B cell (primary cell): Measurements from ENCODE around the gene CYP26A1. TPM values are rescaled to one million over a fixed set of nuclear protein-coding genes. Genes with fewer than 3 reads are reported as not detected.

ENCODE experiments used
- ATAC-seq: fragments of 200-7000 bp; cut with Tn5 transposase; one replicate; pipeline ENCODE4 v1.10.0; 2021; ENCODE audit warnings: low read depth, mild to moderate bottlenecking, moderate number of reproducible peaks, moderate library complexity
- CTCF ChIA-PET: fragments of 350-600 bp; sonication (Branson Sonifier 250); formaldehyde crosslinking; loops from one replicate; lab custom pipeline; 2021; ENCODE audit warnings: antibody characterized with exemption, inconsistent platforms; lab: Charles Lee
- POLR2A ChIA-PET: fragments of 350-600 bp; sonication (Branson Sonifier 250); formaldehyde crosslinking; loops from one replicate; lab custom pipeline; 2021; ENCODE audit warnings: antibody characterized with exemption; lab: Charles Lee
- DNase-seq: peaks from one replicate; pipeline ENCODE4 v3.0.0; 2013
- H2AFZ ChIP-seq: 2 replicates; pipeline ENCODE4 v1.6.1; 2012; ENCODE audit warnings: mild to moderate bottlenecking, low read depth, low read length; ENCODE audit not compliant: insufficient read depth, poor library complexity, severe bottlenecking
- H3K27ac ChIP-seq, 2 donors: 1 replicate in 1 of 2; 2 replicates in 1 of 2; pipeline ENCODE4 v1.5.1; 2012 to 2013; ENCODE audit warnings: low read length in 2 of 2, mild to moderate bottlenecking in 2 of 2, moderate library complexity in 1 of 2
- H3K27me3 ChIP-seq, 4 experiments: fragments of 200-600 bp in 1 of 4; sonication (generic) in 1 of 4; replicated peaks in 1 of 4; 1 replicate in 2 of 4; 2 replicates in 2 of 4; pipeline versions ENCODE4 v1.6.1 to v1.7.0; 2013 to 2016; ENCODE audit warnings: low read length in 3 of 4, mild to moderate bottlenecking in 2 of 4, mixed read lengths in 1 of 4, moderate library complexity in 1 of 4; ENCODE audit not compliant: insufficient read depth in 4 of 4, control insufficient read depth in 3 of 4; ENCODE audit errors: control extremely low read depth in 1 of 4
- H3K36me3 ChIP-seq, 2 experiments: replicated peaks in 1 of 2; 1 replicate in 1 of 2; 2 replicates in 1 of 2; pipeline versions ENCODE4 v1.6.1 to v1.7.1; 2013; ENCODE audit warnings: low read length in 1 of 2; ENCODE audit not compliant: insufficient read depth in 2 of 2, control insufficient read depth in 1 of 2; ENCODE audit errors: control extremely low read depth in 1 of 2, extremely low read depth in 1 of 2
- H3K4me1 ChIP-seq, 2 donors: fragments of 200-600 bp in 1 of 2; sonication (generic) in 1 of 2; 1 replicate in 1 of 2; 2 replicates in 1 of 2; pipeline versions ENCODE4 v1.5.1 to v1.6.1; 2013 to 2017; ENCODE audit warnings: low read length in 2 of 2; ENCODE audit not compliant: control insufficient read depth in 2 of 2, insufficient read depth in 2 of 2
- H3K4me2 ChIP-seq: replicated peaks from 2 replicates; pipeline ENCODE3; 2012; ENCODE audit warnings: mild to moderate bottlenecking, low read depth, low read length; ENCODE audit not compliant: poor library complexity, severe bottlenecking
- H3K4me3 ChIP-seq, 5 experiments: fragments of 200-600 bp in 1 of 5; sonication (generic) in 1 of 5; 1 replicate in 3 of 5; 2 replicates in 2 of 5; pipeline versions ENCODE4 v1.5.1 to v1.7.0; 2011 to 2016; ENCODE audit warnings: low read length in 4 of 5, mild to moderate bottlenecking in 4 of 5, low read depth in 2 of 5, control low read depth in 1 of 5, moderate library complexity in 1 of 5; ENCODE audit not compliant: insufficient read depth in 1 of 5; ENCODE audit errors: control extremely low read depth in 1 of 5, extremely low read depth in 1 of 5
- H3K79me2 ChIP-seq: fragments of 200-600 bp; sonication (generic); one replicate; pipeline ENCODE4 v1.6.0; 2016; ENCODE audit warnings: low read length; ENCODE audit not compliant: control insufficient read depth, insufficient read depth
- H3K9ac ChIP-seq: fragments of 200-600 bp; sonication (generic); 2 replicates; pipeline ENCODE4 v1.6.1; 2017; ENCODE audit warnings: mild to moderate bottlenecking, low read length, moderate library complexity
- H3K9me3 ChIP-seq, 3 donors: one replicate each; pipeline versions ENCODE4 v1.6.1 to v1.7.1; 2013; ENCODE audit warnings: low read length in 2 of 3; ENCODE audit not compliant: control insufficient read depth in 2 of 3, insufficient read depth in 1 of 3; ENCODE audit errors: control extremely low read depth in 1 of 3
- H4K20me1 ChIP-seq: 2 replicates; pipeline ENCODE4 v1.6.0; 2012; ENCODE audit warnings: mild to moderate bottlenecking, low read length; ENCODE audit not compliant: insufficient read depth, control insufficient read depth, poor library complexity, severe bottlenecking
- H3K27ac Mint-ChIP-seq: one replicate; pipeline ENCODE4 v1.8.0; 2021; ENCODE audit warnings: mixed read lengths
- H3K27me3 Mint-ChIP-seq: one replicate; pipeline ENCODE4 v1.8.0; 2021; ENCODE audit warnings: mixed read lengths
- H3K4me1 Mint-ChIP-seq: one replicate; pipeline ENCODE4 v1.8.0; 2021; ENCODE audit warnings: mixed read lengths
- H3K4me3 Mint-ChIP-seq: one replicate; pipeline ENCODE4 v1.8.0; 2021; ENCODE audit warnings: mixed read lengths
- H3K9me3 Mint-ChIP-seq: one replicate; pipeline ENCODE4 v1.8.0; 2022; ENCODE audit warnings: mixed read lengths; ENCODE audit not compliant: insufficient read depth
- CTCF ChIP-seq: fragments of 200-600 bp; IDR thresholded peaks from one replicate; pipeline ENCODE4 v1.8.0; 2022; ENCODE audit warnings: antibody characterized with exemption, mild to moderate bottlenecking
- EZH2 ChIP-seq: IDR thresholded peaks from 2 replicates; pipeline ENCODE4 v1.6.1; 2012; ENCODE audit warnings: borderline replicate concordance, low read depth, mild to moderate bottlenecking, moderate library complexity, low read length; ENCODE audit not compliant: insufficient read depth, poor library complexity, severe bottlenecking
- WGBS: methylation state at CpG from one replicate; pipeline ENCODE4 v1.1.5; 2013; ENCODE audit warnings: missing lambda C conversion rate; ENCODE audit not compliant: insufficient coverage; 5-methylcytosine and 5-hydroxymethylcytosine counted together
- intact Hi-C: fragments of 100-400 bp; cut with micrococcal nuclease; formaldehyde crosslinking; loops from one replicate; pipeline ENCODE4 v1.10.0; 2022
- polyA plus RNA-seq: library from polyadenylated mRNA; depleted of rRNA; stranded (reverse); fragments of >200 nt; gene quantifications from 2 replicates; pipeline ENCODE4 v1.2.3, GENCODE V29; 2012
- total RNA-seq, 2 donors: library from RNA; stranded (reverse); fragments of 120-200 nt in 1 of 2; gene quantifications; 1 replicate in 1 of 2; 2 replicates in 1 of 2; pipeline versions ENCODE4 v1.2.3 to v1.2.4, GENCODE V29; 2013 to 2022

Gene CYP26A1
- total and polyA plus RNA-seq, 2 donors (not counting 1 experiment from before 2014, with no cell fraction given) = not detected

- Histone ChIP-seq H3K9me3 (no peaks in the 10 kb centered on the region), H4K20me1 (no peaks in the 10 kb centered on the region), H3K9ac (no peak overlapping the region), H3K27me3 (no peaks in the 10 kb centered on the region), H3K36me3 (peaks cover 5% of the 10 kb centered on the region in 2 experiments), H3K4me1 (no peaks in the 10 kb centered on the region), H2AFZ (no peak overlapping the region), H3K4me3 (no peak overlapping the region), H3K4me2 (no peak overlapping the region), H3K79me2 (no peaks in the 10 kb centered on the region), H3K27ac (no peak overlapping the region)
- Mint-ChIP-seq H3K27me3 (no peaks in the 10 kb centered on the region), H3K4me1 (no peaks in the 10 kb centered on the region), H3K27ac (no peak overlapping the region), H3K9me3 (peaks cover 4% of the 10 kb centered on the region), H3K4me3 (no peak overlapping the region)
- TF ChIP-seq EZH2 = no peak
- no peak for ATAC-seq
- POLR2A ChIA-PET = no interaction called here
- intact Hi-C loops = no loop called here
- DNase-seq = no peak
- CTCF ChIA-PET = no interaction called here
- WGBS = 83% methylated on average over 1 of the region's 2 CpGs
These were observed 47.6 kb upstream of the CYP26A1 start for GRCh38 chr10:93026072-93026471.

- no peak for ATAC-seq
- Histone ChIP-seq H3K4me1 (no peaks in the 10 kb centered on the region), H3K36me3 (peaks cover 5% of the 10 kb centered on the region in 2 experiments), H2AFZ (no peak overlapping the region), H4K20me1 (no peaks in the 10 kb centered on the region), H3K9me3 (no peaks in the 10 kb centered on the region), H3K27ac (no peak overlapping the region), H3K79me2 (no peaks in the 10 kb centered on the region), H3K9ac (no peak overlapping the region), H3K4me2 (no peak overlapping the region), H3K27me3 (no peaks in the 10 kb centered on the region), H3K4me3 (no peak overlapping the region)
- Mint-ChIP-seq H3K27ac (no peak overlapping the region), H3K27me3 (no peaks in the 10 kb centered on the region), H3K9me3 (peaks cover 4% of the 10 kb centered on the region), H3K4me3 (no peak overlapping the region), H3K4me1 (no peaks in the 10 kb centered on the region)
- ChIA-PET CTCF (no interaction called here), POLR2A (no interaction called here)
- intact Hi-C loops = no loop called here
- DNase-seq = no peak
- TF ChIP-seq CTCF = no peak
- TF ChIP-seq EZH2 = no peak
These were observed 46.2 kb upstream of the CYP26A1 start for GRCh38 chr10:93027508-93027907.
